SK-N-SH treated with all-trans-retinoic acid at 6 μM for 48 hours (cell line): Measurements from ENCODE around the gene TGFBR3.

Source experiments
- ATAC-seq: fragments of 200-7000 bp; cut with Tn5 transposase; 3 replicates; pipeline ENCODE4 v1.9.1; 2020; ENCODE audit warnings: mild to moderate bottlenecking, moderate library complexity
- ARNTL ChIP-seq: fragments of 450-650 bp; formaldehyde crosslinking; IDR thresholded peaks from 2 replicates; pipeline ENCODE4 v1.5.0; 2020; ENCODE audit warnings: low read depth, mild to moderate bottlenecking, moderate library complexity, borderline replicate concordance
- BACH2 ChIP-seq: fragments of 250-450 bp; sonication (Bioruptor Pico); IDR thresholded peaks from 2 replicates; pipeline ENCODE4 v1.9.0; 2021; ENCODE audit warnings: mild to moderate bottlenecking, borderline replicate concordance
- CSDC2 ChIP-seq: fragments of 250-450 bp; sonication (Bioruptor Pico); IDR thresholded peaks from 2 replicates; pipeline ENCODE4 v1.5.0; 2020; ENCODE audit warnings: mild to moderate bottlenecking, moderate library complexity
- ESRRG ChIP-seq: fragments of 250-450 bp; sonication (Bioruptor Pico); IDR thresholded peaks from 2 replicates; pipeline ENCODE4 v1.6.1; 2021; ENCODE audit warnings: mild to moderate bottlenecking
- GLIS3 ChIP-seq: fragments of 250-450 bp; sonication (Bioruptor Pico); IDR thresholded peaks from 2 replicates; pipeline ENCODE4 v1.5.0; 2020; ENCODE audit warnings: mild to moderate bottlenecking, moderate library complexity
- ISL1 ChIP-seq: fragments of 250-450 bp; sonication (Bioruptor Pico); IDR thresholded peaks from 2 replicates; pipeline ENCODE4 v2.1.2; 2022; ENCODE audit warnings: mild to moderate bottlenecking, moderate library complexity
- OSR1 ChIP-seq: fragments of 250-450 bp; sonication (Bioruptor Pico); IDR thresholded peaks from 2 replicates; pipeline ENCODE4 v1.8.0; 2022; ENCODE audit warnings: moderate library complexity, mild to moderate bottlenecking, inconsistent platforms
- PPARA ChIP-seq: fragments of 250-450 bp; sonication (Bioruptor Pico); IDR thresholded peaks from 2 replicates; pipeline ENCODE4 v1.5.0; 2020; ENCODE audit warnings: mild to moderate bottlenecking, borderline replicate concordance
- RARB ChIP-seq: fragments of 250-450 bp; sonication (Bioruptor Pico); IDR thresholded peaks from 2 replicates; pipeline ENCODE4 v1.8.0; 2021; ENCODE audit warnings: mild to moderate bottlenecking, moderate library complexity
- SNAI2 ChIP-seq: fragments of 250-450 bp; sonication (Bioruptor Pico); IDR thresholded peaks from 2 replicates; pipeline ENCODE4 v1.5.0; 2020; ENCODE audit warnings: mild to moderate bottlenecking, moderate library complexity
- TCF4 ChIP-seq: fragments of 250-450 bp; sonication (Bioruptor Pico); IDR thresholded peaks from 2 replicates; pipeline ENCODE4 v1.8.0; 2021; ENCODE audit warnings: mild to moderate bottlenecking, moderate library complexity, borderline replicate concordance
- TOX ChIP-seq: fragments of 250-450 bp; sonication (Bioruptor Pico); IDR thresholded peaks from 2 replicates; pipeline ENCODE4 v1.8.0; 2021; ENCODE audit warnings: mild to moderate bottlenecking, moderate library complexity, borderline replicate concordance
- ZC3H10 ChIP-seq: fragments of 250-450 bp; sonication (Bioruptor Pico); IDR thresholded peaks from 2 replicates; pipeline ENCODE4 v1.5.1; 2021; ENCODE audit warnings: mild to moderate bottlenecking, moderate library complexity
- ZFP3 ChIP-seq: fragments of 250-450 bp; sonication (Bioruptor Pico); IDR thresholded peaks from 2 replicates; pipeline ENCODE4 v1.5.0; 2020; ENCODE audit warnings: mild to moderate bottlenecking, moderate library complexity
- ZFP30 ChIP-seq: fragments of 450-650 bp; formaldehyde crosslinking; IDR thresholded peaks from 2 replicates; pipeline ENCODE4 v1.5.0; 2022; ENCODE audit warnings: mild to moderate bottlenecking, moderate library complexity
- ZNF565 ChIP-seq: fragments of 450-650 bp; formaldehyde crosslinking; conservative IDR thresholded peaks from 2 replicates; pipeline ENCODE4 v1.5.0; 2020; ENCODE audit warnings: low read depth, mild to moderate bottlenecking, moderate library complexity
- ZNF70 ChIP-seq: fragments of 450-650 bp; formaldehyde crosslinking; IDR thresholded peaks from 2 replicates; pipeline ENCODE4 v1.5.0; 2020; ENCODE audit warnings: mild to moderate bottlenecking, moderate library complexity
- ZNF8 ChIP-seq: fragments of 450-650 bp; formaldehyde crosslinking; IDR thresholded peaks from 2 replicates; pipeline ENCODE4 v1.5.0; 2020; ENCODE audit warnings: mild to moderate bottlenecking, moderate library complexity
- TF ChIP-seq, protein P1 (sequence below): fragments of 250-450 bp; sonication (Bioruptor Pico); IDR thresholded peaks from 2 replicates; pipeline ENCODE4 v1.8.0; 2021; ENCODE audit warnings: low read depth, mild to moderate bottlenecking, moderate library complexity, borderline replicate concordance
- TF ChIP-seq, protein P2 (sequence below): fragments of 250-450 bp; sonication (Bioruptor Pico); IDR thresholded peaks from 2 replicates; pipeline ENCODE4 v1.5.1; 2021; ENCODE audit warnings: mild to moderate bottlenecking, moderate library complexity
- TF ChIP-seq, protein P3 (sequence below): fragments of 250-450 bp; sonication (Bioruptor Pico); IDR thresholded peaks from 2 replicates; pipeline ENCODE4 v1.5.1; 2020; ENCODE audit warnings: low read depth, mild to moderate bottlenecking, moderate library complexity
- TF ChIP-seq, protein P4 (sequence below): fragments of 250-450 bp; sonication (Bioruptor Pico); IDR thresholded peaks from 2 replicates; pipeline ENCODE4 v1.5.0; 2020; ENCODE audit warnings: mild to moderate bottlenecking, moderate library complexity
- TF ChIP-seq, protein P5 (sequence below): fragments of 250-450 bp; sonication (Bioruptor Pico); IDR thresholded peaks from 2 replicates; pipeline ENCODE4 v1.8.0; 2020; ENCODE audit warnings: mild to moderate bottlenecking, moderate library complexity, borderline replicate concordance

TGFBR3 gene

DNA sequence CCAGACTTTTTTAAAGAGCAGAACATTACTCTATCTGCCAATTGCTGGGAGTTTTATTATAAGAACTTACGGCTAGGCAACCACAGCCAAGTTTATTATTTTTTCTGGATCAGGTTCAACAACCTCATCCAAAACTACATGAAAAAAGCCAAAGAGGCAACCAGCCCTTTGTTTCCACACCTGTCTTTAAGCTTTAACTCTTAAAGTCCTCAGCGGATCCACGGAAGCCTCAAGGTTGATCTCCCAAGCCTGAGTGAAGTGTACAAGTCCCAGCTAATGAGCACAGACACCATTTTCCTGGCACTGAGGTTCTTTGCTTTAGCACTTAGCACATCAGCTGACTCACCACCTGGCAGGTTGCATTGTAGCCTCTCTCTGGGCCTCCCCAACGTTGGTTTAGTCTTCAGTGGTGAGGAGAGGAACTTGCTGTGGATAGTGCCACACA, 143.1 kb downstream of the TGFBR3 start:
- ATAC-seq = no peak
- TF ChIP-seq OSR1 (CRISPR knock-in tag) (no peak), SNAI2 (CRISPR knock-in tag) (no peak), TCF4 (CRISPR knock-in tag) (no peak), ZFP30 (CRISPR knock-in tag) (no peak), BACH2 (no peak), CSDC2 (CRISPR knock-in tag) (no peak), GLIS3 (CRISPR knock-in tag) (no peak), ZNF8 (CRISPR knock-in tag) (no peak), ESRRG (no peak), PPARA (CRISPR knock-in tag) (no peak)
- TF ChIP-seq, protein P1, sequence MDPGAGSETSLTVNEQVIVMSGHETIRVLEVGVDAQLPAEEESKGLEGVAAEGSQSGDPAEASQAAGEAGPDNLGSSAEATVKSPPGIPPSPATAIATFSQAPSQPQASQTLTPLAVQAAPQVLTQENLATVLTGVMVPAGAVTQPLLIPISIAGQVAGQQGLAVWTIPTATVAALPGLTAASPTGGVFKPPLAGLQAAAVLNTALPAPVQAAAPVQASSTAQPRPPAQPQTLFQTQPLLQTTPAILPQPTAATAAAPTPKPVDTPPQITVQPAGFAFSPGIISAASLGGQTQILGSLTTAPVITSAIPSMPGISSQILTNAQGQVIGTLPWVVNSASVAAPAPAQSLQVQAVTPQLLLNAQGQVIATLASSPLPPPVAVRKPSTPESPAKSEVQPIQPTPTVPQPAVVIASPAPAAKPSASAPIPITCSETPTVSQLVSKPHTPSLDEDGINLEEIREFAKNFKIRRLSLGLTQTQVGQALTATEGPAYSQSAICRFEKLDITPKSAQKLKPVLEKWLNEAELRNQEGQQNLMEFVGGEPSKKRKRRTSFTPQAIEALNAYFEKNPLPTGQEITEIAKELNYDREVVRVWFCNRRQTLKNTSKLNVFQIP (CRISPR knock-in tag) = no peak
- TF ChIP-seq, protein P2, sequence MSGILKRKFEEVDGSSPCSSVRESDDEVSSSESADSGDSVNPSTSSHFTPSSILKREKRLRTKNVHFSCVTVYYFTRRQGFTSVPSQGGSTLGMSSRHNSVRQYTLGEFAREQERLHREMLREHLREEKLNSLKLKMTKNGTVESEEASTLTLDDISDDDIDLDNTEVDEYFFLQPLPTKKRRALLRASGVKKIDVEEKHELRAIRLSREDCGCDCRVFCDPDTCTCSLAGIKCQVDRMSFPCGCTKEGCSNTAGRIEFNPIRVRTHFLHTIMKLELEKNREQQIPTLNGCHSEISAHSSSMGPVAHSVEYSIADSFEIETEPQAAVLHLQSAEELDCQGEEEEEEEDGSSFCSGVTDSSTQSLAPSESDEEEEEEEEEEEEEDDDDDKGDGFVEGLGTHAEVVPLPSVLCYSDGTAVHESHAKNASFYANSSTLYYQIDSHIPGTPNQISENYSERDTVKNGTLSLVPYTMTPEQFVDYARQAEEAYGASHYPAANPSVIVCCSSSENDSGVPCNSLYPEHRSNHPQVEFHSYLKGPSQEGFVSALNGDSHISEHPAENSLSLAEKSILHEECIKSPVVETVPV (CRISPR knock-in tag) = no peak

DNA sequence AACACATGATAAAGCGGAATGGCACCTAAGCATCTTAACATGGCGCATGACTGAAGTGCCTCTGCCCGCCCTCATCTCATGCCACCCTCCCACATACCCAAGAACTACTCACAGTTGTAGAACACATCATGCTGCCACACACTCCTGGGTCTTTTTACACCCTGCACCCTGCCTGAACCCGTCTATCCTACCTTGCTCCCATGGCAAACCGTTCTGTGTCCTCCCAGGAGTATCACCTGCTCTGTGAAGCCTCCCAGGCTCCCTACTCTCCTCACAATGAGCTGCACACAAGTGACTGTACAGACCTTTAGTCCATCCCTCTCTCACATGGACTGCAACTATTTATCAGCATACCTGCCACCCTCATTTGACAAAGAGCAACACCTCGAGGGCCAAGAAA, 144.0 kb downstream of the TGFBR3 start:
- ATAC-seq = no peak
- TF ChIP-seq PPARA (CRISPR knock-in tag) (no peak), OSR1 (CRISPR knock-in tag) (no peak), CSDC2 (CRISPR knock-in tag) (no peak), SNAI2 (CRISPR knock-in tag) (no peak), ZFP3 (CRISPR knock-in tag) (no peak), ZNF70 (no peak), BACH2 (no peak), ARNTL (CRISPR knock-in tag) (no peak), GLIS3 (CRISPR knock-in tag) (no peak), ESRRG (no peak), TOX (no peak), ZNF565 (CRISPR knock-in tag) (no peak), ZNF8 (CRISPR knock-in tag) (no peak), ZFP30 (CRISPR knock-in tag) (no peak), ZC3H10 (CRISPR knock-in tag) (no peak), TCF4 (CRISPR knock-in tag) (no peak), ISL1 (CRISPR knock-in tag) (no peak)
- TF ChIP-seq, protein P1 (CRISPR knock-in tag) = no peak
- TF ChIP-seq, protein P3, sequence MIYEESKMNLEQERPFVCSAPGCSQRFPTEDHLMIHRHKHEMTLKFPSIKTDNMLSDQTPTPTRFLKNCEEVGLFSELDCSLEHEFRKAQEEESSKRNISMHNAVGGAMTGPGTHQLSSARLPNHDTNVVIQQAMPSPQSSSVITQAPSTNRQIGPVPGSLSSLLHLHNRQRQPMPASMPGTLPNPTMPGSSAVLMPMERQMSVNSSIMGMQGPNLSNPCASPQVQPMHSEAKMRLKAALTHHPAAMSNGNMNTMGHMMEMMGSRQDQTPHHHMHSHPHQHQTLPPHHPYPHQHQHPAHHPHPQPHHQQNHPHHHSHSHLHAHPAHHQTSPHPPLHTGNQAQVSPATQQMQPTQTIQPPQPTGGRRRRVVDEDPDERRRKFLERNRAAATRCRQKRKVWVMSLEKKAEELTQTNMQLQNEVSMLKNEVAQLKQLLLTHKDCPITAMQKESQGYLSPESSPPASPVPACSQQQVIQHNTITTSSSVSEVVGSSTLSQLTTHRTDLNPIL (CRISPR knock-in tag) = no peak
- TF ChIP-seq, protein P4, sequence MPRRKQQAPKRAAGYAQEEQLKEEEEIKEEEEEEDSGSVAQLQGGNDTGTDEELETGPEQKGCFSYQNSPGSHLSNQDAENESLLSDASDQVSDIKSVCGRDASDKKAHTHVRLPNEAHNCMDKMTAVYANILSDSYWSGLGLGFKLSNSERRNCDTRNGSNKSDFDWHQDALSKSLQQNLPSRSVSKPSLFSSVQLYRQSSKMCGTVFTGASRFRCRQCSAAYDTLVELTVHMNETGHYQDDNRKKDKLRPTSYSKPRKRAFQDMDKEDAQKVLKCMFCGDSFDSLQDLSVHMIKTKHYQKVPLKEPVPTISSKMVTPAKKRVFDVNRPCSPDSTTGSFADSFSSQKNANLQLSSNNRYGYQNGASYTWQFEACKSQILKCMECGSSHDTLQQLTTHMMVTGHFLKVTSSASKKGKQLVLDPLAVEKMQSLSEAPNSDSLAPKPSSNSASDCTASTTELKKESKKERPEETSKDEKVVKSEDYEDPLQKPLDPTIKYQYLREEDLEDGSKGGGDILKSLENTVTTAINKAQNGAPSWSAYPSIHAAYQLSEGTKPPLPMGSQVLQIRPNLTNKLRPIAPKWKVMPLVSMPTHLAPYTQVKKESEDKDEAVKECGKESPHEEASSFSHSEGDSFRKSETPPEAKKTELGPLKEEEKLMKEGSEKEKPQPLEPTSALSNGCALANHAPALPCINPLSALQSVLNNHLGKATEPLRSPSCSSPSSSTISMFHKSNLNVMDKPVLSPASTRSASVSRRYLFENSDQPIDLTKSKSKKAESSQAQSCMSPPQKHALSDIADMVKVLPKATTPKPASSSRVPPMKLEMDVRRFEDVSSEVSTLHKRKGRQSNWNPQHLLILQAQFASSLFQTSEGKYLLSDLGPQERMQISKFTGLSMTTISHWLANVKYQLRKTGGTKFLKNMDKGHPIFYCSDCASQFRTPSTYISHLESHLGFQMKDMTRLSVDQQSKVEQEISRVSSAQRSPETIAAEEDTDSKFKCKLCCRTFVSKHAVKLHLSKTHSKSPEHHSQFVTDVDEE = no peak

DNA sequence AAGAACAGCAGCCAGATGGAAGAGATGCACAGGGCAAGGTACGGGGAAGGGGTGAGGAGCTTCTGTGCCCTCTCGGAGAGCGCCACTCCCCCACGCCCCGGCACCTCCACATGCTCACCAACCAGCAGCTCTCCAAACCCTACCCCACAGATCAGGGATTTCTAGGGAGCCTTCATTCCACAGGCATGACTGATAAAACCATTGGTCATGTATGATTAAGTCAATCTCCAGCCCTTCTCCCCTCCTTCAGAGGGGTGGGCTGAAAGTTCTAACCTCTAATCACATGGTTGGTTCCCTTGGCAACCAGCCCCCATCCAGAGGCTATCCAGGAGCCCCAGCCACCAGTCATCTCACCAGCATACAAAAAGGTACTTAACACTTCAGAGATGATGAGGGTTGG, 144.7 kb downstream of the TGFBR3 start:
- TF ChIP-seq, protein P2 (CRISPR knock-in tag) = no peak
- no peak for TF ChIP-seq RARB (CRISPR knock-in tag)
- TF ChIP-seq, protein P4 = no peak
- no peak for TF ChIP-seq ZNF565 (CRISPR knock-in tag)
- TF ChIP-seq, protein P5, sequence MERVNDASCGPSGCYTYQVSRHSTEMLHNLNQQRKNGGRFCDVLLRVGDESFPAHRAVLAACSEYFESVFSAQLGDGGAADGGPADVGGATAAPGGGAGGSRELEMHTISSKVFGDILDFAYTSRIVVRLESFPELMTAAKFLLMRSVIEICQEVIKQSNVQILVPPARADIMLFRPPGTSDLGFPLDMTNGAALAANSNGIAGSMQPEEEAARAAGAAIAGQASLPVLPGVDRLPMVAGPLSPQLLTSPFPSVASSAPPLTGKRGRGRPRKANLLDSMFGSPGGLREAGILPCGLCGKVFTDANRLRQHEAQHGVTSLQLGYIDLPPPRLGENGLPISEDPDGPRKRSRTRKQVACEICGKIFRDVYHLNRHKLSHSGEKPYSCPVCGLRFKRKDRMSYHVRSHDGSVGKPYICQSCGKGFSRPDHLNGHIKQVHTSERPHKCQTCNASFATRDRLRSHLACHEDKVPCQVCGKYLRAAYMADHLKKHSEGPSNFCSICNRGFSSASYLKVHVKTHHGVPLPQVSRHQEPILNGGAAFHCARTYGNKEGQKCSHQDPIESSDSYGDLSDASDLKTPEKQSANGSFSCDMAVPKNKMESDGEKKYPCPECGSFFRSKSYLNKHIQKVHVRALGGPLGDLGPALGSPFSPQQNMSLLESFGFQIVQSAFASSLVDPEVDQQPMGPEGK (CRISPR knock-in tag) = no peak
- TF ChIP-seq CSDC2 (CRISPR knock-in tag) = no peak
- no peak for TF ChIP-seq SNAI2 (CRISPR knock-in tag)
- ATAC-seq = no peak
